GM18508 (cell line): Measurements from ENCODE around the gene CCDC93.

Source experiments
- ATAC-seq: cut with Tn5 transposase; IDR thresholded peaks from one replicate; pipeline ENCODE4 v1.9.1; 2021; ENCODE audit warnings: moderate number of reproducible peaks; ENCODE audit not compliant: insufficient read depth, unreplicated experiment

The CCDC93 gene

GRCh38 chr2:117960231-117960630, 53.6 kb downstream of the CCDC93 start:
- ATAC-seq, result no peak

GRCh38 chr2:117958186-117958585, 55.7 kb downstream of the CCDC93 start:
- no peak for ATAC-seq

- no peak for ATAC-seq
Observed at GRCh38 chr2:117957616-117958015, 56.3 kb downstream of the CCDC93 start.

DNA sequence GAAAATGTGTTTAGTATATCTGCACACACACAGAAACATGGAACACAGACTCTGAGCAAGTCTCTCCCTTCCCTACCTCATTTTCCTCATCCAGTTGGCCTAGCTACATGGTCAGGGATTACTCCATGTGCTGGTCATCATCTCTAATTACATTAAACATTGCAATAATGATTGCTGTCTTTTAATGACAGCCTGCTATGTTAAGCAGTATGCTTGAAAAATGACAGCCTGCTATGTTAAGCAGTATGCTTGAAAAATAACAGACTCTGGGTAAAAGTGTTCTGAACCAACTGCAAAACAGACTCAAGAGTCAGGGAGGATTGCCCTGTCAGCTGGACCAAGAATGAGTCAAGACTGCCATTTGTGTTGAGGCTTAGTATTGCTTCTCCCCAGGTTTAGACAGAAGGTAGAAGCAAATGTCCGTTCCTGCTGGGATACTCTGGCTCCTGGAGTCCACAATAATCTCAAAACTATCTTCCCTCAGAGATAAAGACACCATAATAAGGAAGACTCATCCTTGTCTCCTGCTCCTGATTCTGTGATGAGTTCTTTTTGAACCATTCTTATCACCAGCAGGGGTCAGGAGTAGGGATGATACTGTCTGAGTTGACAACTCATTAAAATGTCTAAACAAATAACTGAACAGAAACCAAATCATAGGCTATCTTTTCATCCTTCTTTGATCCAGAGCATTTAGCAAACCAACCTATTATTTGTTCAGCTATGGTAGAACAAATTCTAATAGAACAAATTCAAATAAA, 57.7 kb downstream of the CCDC93 start:
- ATAC-seq, result no peak

DNA sequence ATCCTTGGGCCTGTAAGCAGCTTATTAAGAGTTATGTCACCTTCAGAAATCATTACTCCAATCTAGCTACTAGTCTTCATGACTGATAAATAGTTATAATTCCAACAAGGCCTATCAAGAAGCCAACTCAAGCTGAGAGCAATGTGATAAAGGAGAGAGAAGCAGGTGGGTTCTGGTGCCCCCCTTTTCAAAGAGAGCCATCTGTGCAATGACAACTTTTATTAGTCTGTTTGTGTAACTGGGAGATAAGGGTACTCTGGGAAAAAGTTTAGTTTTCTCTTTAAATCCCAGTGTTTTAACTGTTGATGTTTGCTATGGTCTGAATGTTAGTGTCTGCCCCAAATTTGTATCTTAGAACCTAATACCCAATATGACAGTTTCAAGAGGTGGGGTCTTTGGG, 60.6 kb downstream of the CCDC93 start:
- no peak for ATAC-seq

- ATAC-seq, result no peak
Observed at GRCh38 chr2:117952701-117953100, 61.2 kb downstream of the CCDC93 start.

DNA sequence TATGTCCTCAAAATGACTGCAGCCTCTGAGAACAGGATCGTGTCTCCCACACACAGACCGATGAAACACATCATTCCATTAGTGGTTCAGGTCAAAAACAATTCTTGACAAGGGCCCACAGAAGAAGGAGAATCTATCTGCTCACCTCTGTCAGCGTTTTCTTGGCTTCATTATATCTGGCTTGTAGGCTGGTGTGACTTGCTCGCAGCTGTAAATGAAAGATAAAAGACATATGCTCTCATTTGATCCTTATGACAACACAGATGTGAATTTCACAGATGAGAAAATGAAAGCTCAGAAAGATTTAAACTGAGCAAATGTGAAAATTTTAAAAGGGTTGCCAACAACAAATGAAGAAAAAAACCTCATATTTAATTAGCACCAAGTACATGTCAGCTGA, 61.6 kb downstream of the CCDC93 start:
- no peak for ATAC-seq

DNA sequence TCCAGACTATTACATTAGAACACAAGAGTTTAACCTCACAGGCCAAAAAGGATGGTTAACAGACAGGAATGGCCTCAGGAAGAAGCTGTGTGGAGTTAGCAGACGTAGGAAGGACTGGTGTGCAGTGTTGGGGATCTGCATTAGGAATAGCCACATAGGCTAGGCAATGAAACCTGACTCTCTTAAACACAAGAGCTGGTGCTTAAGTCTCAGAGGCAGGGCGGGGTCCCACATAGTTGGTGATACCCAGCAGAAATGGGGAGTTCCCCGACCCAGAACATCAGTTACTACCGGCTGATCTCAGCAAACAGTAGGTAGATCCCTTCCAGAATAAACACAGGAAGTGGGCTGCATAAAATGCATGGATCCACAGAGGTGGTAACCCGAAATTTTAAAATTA, 64.1 kb downstream of the CCDC93 start:
- ATAC-seq, result no peak

DNA sequence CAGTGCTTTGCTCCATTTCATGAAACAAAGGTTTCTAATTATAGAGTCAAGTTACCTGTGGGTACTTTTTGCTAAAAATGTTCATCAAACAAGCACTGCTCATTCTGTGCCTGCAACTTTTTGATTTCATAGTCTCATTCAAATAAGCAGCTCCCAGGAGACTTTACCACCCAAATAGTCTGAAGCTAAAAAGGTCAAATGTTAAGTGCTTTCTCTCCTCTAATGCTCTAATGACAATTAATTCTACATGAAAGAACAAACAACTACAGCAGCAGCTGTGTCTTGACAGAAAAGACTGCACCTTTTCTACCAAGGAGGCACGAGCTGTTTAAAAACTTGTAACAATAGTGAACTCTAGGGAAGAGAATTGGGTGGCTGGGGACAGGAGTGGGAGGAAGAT, 65.3 kb downstream of the CCDC93 start:
- no peak for ATAC-seq

DNA sequence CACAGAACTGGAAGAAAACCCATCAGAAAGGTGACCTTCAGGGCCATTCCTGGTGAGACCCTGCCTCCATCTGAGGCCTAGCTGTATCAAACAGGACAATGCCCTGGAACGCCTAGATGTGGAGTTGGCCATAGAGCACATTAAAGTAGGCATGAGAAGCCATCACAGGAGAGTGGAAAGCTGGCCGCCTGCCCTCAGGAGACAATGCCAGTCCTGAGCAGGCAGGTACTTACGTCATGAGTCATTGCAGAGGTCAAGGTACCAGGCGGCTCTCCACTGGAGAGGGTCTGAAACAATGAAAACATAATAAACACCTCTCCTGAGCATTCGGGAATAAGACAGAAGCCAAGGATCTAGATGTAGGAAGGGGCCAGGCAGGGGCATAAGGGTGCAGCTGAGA, 68.6 kb downstream of the CCDC93 start:
- ATAC-seq, result no peak

DNA sequence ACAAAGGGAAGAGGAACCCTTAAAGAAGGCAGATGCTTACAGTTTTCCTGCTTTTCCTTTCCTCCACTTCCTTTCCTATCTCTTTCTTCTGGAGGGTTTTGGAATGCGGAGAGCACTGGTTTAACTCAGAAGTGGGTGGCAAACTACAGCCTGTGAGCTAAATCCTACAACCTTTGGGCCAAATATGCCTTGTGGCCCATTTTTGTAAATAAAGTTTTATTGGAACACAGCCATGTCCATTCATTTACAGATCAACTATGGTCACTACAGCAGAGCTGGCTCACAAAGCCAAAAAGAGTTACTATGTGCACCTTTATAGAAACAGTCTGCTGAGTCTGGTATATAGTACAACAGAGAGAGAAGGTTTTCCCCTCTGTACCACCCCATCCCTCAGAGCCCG, 69.1 kb downstream of the CCDC93 start:
- ATAC-seq, result no peak

GRCh38 chr2:117943013-117943672, 70.7 kb downstream of the CCDC93 start:
- ATAC-seq, result no peak

DNA sequence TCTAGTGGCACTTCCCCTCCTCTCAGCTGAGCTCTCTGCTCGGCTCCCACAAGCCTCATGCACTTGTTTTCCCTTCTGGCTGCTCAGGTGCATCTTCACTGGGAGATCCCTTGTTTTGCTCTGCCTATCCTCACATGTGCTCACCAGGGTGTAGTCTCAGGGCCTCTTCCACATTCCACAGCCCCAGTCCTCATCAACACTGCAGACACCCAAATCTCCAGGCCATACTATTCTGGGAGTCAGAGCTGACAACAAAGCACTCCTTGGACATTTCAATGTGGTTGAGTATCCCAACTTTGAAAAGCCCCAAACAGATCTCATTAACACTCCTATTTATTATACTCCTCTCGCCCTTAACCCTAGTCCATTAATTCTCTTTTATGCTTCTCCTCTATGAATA, 71.3 kb downstream of the CCDC93 start:
- ATAC-seq, result no peak

GRCh38 chr2:117941693-117942092, 72.2 kb downstream of the CCDC93 start:
- no peak for ATAC-seq

- ATAC-seq, result no peak
Observed at GRCh38 chr2:117940436-117940835, 73.4 kb downstream of the CCDC93 start.

DNA sequence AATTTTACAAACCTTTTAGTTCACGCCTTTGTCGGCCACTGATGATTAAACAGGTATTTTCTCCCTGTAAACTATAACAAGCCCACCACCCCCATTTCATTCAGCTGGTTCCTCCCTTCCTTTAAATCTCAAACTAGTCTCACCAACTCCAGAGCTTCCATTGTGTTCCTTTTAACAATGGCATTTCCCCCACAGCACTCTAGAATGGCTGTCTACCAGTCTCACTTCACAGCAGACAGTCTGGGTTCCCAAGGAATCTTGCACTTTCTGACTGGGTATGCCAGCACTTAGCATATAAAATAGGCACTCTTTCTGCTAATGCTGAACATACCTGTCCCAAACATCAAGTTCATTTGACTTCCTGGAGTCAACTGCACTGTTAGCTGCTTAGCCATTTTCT, 75.3 kb downstream of the CCDC93 start:
- ATAC-seq, result no peak

- ATAC-seq, result no peak
Observed at GRCh38 chr2:117936871-117937428, 76.9 kb downstream of the CCDC93 start.

- no peak for ATAC-seq
Observed at GRCh38 chr2:117935954-117936353, 77.9 kb downstream of the CCDC93 start.

DNA sequence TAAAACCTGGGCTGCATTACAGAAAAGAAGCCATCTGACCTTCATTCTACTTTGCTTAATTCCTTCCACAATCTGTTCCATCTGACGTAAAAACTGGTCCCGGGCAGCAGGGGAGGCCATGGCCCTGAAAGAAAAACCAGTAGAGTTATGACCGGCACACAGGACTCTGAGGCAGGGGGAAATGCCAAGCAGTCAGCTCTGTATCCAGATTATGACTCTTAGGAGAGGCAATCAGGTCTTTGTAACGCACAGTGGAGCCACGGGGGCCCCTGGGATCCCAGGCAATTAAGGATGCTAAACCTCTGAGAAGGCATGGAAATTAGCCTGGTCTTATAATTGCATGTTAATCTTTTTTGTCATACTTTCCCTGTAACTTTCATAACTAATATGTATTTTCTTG, 78.4 kb downstream of the CCDC93 start:
- ATAC-seq, result no peak

DNA sequence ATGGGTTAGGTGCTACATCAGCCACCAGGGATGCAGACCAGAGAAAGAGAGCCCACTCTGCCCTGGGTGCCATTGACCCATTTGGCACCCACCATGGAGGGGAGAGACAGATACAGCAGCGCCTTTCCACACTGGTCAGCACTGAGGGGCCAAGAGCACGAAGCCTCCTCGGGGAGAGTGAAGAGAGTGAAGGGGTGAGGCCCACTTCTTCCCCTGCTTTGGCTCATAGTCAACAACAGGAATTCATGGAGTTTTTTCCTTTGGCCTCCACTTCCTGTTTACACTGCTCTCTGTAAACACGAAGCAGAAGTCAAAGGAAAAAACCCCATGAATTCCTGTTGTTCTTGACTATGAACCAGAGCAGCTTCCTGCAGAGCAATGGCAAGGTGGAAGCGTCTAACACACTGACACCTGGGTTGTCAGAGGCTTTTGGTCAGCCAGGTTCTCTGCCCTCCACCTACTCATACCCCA, 80.0 kb downstream of the CCDC93 start:
- no peak for ATAC-seq

DNA sequence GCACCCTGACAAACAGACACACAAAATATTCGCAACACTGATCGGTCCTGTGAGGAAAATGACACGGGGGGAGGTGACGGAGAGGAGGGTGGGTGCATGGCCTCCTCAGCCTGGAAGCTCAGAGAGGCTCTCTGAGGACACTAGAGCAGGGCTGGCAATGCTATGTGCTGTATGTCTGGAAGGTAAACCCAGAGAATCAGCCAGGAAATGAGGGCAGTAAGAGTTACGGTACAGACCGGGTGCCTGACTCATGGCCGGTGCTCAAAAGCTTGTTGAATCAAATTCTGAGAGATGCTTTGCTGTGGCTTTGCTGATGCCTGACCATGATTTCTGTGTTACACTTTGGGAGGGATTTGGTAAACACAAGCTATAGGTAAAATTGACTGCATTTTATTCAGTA, 81.9 kb downstream of the CCDC93 start:
- ATAC-seq, result no peak

- ATAC-seq, result no peak
Observed at GRCh38 chr2:117931266-117931665, 82.6 kb downstream of the CCDC93 start.
